Occipital lobe (tissue), 2 donors: ENCODE data around the gene RFWD3. TPM values are rescaled to one million over a fixed set of nuclear protein-coding genes. Genes with fewer than 3 reads are reported as not detected.
"Not testable (repeated sequence)": the region's sequence is repeated elsewhere in the genome, so short reads cannot be mapped to it uniquely, and the experiment has no call there.

Experiments
- DNase-seq: peaks from one replicate; lab custom pipeline; 2025; lab: John Stamatoyannopoulos, UW
- total RNA-seq: library from RNA; depleted of rRNA; stranded (reverse); fragments of >200 nt; gene quantifications from one replicate; pipeline ENCODE4 v1.2.3, GENCODE V29; 2014

The RFWD3 gene
- total RNA-seq, 1 donor from 2014 or later, result 12.5 TPM

DNA sequence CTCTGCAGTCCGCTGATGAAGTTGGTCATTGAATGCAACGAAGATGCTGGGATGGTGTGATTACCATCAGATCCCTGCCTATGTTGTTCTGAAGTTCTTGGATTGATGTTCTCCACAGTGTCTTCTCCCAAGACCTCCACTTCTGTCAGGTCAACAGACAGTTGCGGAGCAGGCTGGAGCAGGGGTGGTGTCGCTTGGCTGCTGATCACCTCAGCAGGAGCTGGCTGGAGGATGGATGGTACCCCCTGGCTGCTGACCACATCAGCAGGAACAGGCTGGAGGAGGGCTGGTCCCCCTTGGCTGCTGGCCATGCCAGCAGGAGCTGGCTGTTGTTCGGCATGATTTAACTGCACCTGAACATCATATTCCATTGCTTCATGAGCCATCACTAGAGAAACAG, 5.6 kb downstream of the RFWD3 start:
- DNase-seq, result no peak

DNA sequence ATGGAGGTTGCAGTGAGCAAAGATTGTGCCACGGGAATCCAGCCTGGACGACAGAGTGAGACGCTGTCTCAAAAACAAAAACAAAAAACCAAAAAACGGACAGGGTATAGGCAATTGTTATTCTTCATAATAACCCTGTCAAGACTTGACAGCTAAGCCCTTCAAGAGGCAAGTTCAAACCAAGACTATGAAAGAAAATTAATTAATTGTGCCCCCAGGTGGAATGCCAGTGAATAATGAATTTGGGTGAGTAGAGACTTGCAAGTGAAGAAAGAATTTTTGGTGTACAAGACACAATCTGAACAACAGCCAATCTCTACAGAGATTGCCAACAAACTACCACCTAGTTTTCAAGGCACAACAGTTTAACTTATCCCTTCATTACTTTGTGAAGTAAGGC, 6.3 kb downstream of the RFWD3 start:
- DNase-seq, result no peak

DNA sequence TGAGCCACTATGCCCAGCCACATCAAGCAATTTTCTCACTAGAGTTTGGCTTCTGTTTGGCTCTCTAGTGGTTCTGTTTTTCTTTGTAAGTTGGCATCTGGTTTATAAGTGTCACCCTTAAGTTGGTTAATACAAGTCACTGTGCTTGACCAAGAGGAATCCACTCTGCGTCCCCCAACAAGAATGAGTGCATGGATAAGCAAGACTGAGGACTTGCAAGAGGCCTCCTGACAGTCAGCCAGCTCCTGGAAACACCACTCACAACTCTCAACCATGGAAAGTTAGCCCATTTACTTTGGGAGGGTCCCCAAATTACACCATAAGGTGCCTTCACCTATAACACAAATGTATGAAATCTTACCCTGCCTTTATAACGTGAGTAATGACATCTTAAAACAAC, 7.6 kb downstream of the RFWD3 start:
- DNase-seq, result no peak

DNA sequence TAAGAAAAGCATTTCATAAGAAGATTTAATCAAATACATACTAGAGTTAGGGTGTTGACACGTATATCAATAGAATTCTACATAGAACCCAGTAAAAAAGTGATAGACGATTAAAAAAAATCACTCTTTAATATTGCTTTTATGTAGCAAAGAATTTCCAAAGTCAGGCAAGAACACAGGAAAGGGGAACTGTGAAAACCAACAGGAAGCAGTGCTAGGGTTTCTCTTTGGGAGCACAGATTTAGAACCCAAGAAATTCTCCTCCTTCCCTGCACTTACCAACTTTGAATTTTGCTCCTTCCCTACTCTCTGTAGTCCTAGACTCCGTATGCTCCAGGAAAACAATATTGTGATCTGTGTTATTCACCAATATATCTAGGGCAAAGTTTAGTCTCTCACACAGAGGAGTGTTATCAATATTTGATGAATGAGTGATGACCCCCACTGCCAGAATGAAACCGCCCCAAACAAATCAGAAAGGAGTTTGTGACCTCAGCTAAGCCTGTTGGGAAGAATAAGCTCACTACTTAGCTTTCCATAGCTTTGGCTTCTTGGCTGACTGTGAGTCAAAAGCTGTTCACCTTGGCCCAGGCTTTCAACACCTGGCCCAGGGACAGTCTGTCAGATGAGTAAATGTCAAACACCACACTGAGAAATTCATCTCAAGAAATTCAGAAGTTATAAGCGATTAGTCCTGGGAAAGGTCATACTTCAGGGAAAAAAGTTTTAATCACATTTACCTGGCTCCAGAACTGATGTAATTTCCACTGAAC, 8.6 kb downstream of the RFWD3 start:
- no peak for DNase-seq

DNA sequence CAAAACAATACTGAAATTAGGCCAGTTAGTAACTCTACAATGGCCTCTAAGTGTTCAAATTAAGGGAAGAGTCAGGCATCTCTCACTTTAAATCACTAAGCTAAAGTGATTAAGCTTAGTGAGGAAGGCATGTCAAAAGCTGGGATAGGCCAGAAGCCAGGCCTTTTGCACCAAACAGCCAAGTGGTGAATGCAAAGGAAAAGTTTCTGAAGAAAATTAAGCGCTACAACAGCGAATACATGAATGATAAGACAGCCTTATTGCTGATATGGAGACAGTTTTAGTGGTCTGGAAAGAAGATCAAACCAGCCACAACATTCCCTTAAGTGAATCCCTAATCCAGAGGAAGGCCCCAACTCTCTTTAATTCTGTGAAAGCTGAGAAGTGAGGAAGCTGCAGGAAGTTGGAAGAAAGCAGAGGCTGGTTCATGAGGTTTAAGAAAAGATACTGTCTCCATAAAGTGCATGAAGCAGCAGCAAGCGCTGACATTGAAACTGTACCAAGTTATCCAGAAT, 12.1 kb downstream of the RFWD3 start:
- no peak for DNase-seq

DNA sequence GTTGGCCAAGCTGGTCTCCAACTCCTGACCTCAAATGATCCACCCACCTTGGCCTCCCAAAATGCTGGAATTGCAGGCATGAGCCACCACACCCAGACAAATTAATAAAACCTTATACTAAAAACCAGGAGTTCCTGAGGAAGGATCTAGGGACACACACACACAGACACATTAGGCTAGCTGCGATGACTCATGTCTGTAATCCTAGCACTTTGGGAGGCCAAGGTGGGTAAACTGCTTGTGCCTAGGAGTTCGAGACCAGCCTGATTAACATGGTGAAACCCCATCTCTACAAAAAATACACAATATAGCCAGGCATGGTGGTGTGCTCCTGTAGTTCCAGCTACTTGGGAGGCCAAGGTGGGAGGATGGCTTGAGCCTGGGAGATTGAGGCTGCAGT, 13.8 kb downstream of the RFWD3 start:
- not testable (repeated sequence) for DNase-seq

DNA sequence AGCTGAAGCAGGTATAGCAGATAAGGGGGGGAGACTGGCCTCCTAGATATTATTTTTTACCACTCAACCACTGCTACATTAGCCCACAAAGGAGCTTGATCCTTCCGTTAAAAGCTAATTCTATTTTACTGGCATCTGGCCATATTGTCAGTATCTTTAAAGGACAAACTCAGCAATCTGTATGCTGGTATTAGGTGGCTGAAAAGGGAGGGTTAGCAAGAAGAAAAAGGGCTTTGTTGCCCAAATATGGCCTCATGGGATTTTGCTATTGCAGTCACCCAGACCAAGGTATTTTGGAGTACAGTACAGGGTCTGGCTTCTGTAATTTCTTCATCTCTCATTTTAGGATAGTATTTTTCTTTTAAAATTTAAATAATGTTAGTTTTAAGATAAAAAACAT, 14.4 kb downstream of the RFWD3 start:
- no peak for DNase-seq

DNA sequence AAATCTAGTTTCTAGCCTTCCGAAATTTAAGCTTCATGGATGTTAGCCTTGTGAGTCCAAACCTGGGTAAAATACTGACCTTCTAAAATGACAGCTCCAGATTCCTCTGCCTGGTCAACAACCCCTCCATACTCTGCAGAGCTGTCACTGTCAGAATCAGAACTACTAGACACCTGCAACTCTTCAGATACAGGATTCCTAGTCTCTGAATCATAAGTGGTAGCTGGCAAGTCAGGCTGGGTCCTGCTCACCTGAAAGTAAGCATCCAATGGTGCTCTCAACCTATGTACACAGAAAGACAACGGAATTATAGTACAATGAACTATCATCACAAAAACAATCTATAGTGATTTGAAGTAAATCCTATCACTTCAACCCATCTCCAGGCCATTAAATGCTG, 14.8 kb downstream of the RFWD3 start:
- no peak for DNase-seq

DNA sequence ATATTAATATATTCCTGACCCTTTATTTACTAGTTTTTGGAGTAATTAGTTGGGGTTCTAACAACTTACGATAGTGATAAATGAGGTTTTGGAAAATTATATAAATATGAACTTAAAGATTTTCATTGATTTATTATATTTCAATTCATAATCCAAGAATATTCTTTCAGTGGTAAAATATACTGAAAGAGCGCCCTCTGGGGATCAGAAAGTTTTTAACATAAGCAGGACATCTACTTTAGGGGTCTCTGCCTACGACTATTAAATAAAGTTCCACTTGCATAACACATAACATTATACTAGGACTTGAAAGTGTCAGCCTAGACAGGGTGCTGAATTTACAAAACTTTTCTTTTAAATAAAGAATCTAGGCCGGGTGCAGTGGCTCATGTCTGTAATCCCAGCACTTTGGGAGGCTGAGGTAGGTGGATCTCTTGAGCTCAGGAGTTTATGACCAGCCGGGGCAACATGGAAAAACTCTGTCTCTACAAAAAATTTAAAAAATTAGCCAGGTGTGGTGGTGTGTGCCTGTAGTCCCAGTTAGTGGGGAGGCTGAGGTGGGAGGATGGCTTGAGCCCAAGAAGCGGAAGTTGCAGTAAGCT, 15.6 kb downstream of the RFWD3 start:
- DNase-seq, result no peak

DNA sequence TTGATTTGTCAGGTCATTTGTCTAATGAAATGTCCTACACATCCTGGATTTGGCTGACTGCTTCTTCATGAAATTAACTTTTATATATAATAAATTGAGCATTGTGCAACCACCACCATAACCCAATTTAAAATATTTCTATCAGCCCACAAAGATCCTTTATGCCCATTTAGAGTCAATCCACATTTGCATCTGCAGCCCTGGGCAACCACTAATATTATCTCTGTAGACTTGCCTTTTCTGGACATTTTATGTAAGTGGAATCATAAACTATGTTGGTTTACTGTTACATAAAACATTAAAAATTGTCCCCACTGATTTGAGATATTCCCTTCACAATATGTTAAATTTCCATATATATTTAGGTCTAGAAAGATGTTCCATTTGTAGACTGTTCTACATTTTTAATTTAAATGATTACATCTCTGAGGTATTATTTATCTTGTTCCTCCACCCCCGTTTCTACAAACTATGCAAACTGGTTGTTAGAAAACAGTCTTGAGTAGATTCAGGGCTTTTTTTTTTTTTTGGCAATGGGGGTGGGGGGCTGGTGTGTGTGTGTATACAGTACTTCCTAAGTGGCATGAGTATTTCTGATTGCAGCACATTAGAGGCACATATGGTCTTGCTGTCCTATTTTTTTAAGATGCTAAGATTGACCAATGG, 16.7 kb downstream of the RFWD3 start:
- DNase-seq, result no peak

DNA sequence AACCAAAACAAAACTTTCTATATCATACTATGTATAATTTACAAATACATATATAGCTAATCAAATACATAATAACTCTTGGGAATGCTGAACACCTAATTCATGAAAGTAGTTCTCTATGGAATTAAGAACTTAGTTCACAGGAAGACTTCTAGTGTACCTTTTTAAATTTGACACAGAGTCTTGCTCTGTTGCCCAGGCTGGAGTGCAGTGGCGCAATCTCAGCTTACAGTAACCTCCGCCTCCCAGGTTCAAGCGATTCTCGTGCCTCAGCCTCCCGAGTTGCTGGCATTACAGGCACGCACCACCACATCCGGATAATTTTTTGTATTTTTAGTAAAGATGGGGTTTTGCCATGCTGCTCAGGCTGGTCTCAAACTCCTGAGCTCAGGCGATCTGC, 24.7 kb downstream of the RFWD3 start:
- DNase-seq, result no peak

DNA sequence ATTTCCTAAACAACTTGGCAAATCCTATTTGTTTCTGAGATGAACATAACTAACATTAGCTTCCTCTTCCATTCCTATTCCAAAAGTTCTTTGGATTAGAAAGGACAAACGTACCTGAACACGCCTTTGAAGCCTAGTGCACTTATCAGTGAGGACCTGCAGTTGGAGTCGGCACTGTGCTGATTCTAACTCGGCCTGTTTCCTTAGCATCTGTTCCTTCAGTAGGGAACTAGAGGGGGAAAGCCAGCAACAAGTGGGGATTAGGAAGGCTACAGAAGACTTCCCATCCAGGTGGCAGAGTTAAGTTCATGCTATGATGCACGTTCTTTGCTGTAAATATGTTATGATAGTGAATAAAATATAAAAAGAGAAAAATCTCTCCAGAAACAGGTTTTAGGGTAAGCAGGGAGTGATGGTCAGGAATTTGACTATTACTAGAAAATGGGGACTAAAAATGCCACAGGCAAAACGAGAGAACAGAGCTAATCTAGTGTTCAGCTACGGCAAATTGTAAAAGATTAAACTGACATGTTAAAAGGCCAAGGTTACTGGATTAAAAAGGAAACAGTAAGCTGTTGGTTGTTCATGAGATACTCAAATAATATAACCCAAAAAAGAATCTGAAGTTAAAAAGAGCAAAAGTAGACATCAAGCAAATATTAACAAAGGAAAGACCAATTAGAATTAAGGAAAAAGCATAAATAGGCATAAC, 28.8 kb downstream of the RFWD3 start:
- no peak for DNase-seq

DNA sequence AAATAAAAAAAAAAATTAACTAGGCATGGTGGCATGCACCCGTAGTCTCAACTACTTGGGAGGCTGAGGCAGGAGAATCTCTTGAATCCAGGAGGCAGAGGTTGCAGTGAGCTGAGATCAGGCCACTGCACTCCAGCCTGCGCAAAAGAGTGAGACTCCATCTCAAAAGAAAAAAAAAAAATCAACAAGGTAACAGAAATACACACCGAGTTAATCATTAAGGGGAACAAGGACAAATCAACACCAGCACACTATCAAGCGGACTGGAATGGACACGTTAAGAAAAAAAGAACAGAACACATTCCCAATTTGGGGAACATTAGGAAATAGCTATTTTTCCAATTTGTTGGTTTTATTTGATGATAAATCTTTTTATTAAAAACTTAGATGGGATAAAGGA, 31.4 kb downstream of the RFWD3 start:
- DNase-seq, result no peak

DNA sequence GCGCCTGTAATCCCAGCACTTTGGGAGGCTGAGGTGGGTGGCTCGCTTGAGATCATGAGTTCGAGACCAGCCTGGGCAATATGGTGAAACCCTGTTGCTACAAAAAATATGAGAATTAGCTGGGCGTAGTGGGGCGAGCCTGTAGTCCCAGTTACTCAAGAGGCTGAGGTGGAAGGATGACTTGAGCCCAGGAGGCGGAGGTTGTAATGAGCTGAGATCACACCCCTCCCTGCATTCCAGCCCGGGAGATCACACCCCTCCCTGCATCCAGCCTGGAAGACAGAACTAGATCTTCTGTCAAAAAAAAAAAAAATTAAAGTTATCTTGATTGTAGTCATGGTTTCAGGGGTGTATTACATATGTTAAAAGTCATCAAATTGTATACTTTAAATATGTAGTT, 33.0 kb downstream of the RFWD3 start:
- DNase-seq, result no peak

DNA sequence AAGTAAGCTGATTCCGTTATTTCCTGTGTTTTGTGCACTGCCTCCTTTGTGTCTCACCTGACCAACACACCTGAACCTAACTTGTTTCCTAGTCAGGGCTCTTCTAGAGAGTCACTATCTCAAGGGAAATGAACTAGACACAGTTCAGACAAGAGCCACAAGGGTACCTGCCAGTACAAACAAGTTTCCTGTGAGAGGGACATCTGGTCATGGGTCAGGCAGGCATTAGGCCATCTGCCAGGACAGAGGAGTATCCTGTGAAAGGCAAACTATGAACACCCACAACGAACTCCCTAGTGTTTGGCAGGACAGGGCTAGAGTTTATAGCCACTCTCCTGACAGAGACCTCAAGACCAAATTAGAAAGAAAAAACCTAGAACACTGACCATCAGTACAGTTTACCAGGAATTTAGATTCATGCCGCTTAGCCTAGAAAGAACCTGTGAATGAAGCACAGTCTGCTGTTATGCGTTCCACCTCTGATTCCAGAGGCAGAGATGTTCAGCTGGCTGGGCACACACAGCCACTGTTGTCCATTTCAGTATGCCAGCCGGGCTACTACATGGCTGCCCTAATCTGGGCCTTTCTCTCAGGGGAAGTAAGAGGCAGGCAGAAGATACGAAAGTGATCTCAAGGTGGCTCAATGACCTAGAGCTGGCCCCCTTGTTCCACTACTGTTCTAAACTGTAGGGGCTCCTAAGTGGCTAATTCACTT, 39.0 kb downstream of the RFWD3 start:
- no peak for DNase-seq

DNA sequence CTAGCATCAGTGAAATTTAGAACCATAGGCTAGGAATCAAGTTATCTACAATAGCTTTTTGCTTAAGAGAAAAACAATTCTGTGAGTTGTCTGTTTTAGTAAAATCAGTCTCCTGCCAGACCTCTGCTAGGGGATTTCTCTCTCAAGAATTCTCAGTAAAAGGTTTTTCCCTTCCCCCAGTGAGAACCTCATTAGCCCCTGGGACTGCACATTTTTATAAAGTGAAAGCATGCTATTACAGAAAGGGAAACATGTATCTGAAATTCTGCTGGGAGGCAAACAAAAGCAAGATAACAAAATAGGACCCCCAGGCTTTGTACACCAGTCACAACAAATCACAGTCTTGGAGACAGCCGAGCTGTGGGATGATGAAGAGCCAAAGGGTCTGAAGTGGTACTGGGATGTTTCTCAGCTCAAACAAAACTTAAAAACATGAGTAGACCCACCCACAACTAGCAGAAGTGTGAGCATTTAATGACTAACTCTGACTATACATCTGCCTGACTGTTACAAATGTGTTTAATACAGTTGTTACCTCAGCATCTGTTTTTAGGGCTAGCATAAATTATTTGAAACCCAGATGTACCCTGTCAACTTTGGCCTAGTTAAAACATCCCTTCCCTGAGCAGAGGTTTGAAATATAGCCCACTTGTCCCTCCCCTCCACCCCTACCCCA, 39.8 kb downstream of the RFWD3 start:
- no peak for DNase-seq

DNA sequence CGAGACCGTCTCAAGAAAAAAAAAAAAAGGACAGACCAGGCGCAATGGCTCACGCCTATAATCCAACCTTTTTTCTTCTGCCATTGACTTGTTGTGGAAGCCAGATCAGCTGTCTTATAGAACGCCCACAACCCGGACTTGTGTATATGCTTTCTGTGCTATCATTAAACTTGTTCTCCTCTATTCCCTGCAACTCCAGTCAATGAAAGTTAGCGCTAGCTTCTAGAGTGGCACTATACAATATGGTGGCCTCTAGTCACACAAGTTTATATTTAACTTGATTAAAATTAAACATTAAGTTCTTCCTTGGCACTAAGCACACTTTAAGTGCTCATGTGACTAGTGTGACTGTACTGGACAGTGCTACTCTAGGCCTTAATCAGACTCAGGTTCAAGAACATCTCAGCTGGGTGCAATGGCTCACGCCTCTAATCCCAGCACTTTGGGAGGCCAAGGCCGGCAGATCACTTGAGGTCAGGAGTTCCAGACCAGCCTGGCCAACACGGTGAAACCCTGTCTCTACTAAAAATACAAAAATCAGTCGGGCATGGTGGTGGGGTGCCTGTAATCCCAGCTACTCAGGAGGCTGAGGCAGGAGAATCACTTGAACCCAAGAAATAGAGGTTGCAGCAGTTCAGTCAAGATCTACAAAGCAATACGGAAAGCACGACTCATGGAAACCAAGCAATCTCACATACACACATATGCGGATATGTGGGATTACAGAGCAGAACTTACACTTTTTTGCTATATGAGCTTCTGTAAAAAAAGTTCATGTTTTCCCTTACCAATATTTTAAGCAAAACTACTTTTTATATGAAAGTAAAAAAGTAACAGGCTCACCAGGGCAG, 41.0 kb downstream of the RFWD3 start:
- no peak for DNase-seq

DNA sequence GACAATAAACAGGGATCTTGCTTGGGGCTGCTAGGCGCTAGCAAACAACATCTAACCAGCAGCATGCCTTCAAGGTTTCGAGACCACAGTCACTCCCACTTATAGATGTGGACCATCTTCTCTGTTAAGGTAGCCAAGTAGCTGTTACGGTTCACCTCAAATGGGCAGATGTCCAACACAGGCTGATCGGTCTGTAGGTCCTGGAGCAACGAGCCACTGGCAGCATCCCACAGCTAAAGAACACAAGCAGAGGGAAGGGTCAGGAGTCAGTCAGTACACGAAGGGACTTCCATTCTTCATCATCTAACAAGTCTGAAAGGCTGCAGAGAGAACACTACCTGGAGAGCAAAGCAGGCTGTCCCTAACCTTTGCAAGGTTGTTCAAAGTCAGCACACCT, 42.8 kb downstream of the RFWD3 start:
- no peak for DNase-seq

DNA sequence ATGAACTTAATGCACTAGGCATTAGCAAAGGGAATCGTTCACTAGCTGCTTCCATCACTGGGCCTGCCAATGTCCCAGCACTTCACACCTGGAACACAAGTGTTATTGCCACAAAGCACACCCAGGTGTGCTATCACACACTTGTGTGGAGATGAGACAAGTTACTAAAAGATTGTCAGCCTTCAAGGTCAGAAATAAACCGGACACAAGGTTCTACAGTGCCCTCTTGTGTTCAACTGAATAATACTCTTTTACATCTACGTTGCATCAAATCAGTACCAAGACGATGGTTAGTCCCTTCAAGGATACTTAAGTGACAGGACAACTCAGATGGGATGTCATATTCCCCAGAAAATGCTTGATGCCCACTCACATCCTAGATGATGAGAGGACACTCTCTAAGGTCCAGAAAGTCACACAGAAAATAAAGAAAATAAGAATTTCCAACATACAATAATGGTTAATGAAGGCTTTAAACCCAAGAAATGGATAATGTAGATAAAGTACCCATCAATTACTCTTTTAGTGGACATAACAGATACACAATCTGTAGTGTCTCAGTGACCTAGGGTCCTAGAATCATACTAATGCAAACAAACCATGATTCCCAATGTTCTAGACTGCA, 43.4 kb downstream of the RFWD3 start:
- DNase-seq, result no peak
